ENCODE results near the gene CDKN2A. TPM values are rescaled to one million over a fixed set of nuclear protein-coding genes. Genes with fewer than 3 reads are reported as not detected.
A peak's percentile ranks its signal among the peaks of the same experiment; 100 is the strongest.

CDKN2A gene
- total and polyA plus RNA-seq, 8 donors: 0.73 to 47.3 (median 2.5) TPM; not detected in 4

DNA sequence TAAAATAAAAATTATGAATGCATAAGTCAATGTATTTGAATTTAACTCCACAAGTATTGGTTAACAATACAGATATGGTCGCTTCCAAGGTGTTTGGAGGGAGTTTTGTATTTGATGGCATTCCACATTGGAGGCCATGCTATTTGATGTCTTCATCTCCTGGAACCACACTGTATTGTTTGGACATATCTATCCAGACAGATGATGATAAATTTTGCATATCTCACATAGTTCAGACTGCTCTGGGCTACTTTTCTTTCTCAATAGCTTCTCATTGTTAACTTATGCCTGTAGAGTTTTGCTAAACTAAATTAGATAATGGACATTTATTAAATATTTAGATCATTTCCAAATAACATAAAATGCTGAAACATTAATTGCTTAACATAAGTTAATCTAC, 58.0 kb downstream of the CDKN2A start:
- TF ChIP-seq POLR2A (IDR thresholded peaks at IDR 0.05) (no peak), POLR2AphosphoS5 (IDR thresholded peaks at IDR 0.05) (no peak), EP300 (IDR thresholded peaks at IDR 0.05) (no peak)
- TF ChIP-seq, protein P1, sequence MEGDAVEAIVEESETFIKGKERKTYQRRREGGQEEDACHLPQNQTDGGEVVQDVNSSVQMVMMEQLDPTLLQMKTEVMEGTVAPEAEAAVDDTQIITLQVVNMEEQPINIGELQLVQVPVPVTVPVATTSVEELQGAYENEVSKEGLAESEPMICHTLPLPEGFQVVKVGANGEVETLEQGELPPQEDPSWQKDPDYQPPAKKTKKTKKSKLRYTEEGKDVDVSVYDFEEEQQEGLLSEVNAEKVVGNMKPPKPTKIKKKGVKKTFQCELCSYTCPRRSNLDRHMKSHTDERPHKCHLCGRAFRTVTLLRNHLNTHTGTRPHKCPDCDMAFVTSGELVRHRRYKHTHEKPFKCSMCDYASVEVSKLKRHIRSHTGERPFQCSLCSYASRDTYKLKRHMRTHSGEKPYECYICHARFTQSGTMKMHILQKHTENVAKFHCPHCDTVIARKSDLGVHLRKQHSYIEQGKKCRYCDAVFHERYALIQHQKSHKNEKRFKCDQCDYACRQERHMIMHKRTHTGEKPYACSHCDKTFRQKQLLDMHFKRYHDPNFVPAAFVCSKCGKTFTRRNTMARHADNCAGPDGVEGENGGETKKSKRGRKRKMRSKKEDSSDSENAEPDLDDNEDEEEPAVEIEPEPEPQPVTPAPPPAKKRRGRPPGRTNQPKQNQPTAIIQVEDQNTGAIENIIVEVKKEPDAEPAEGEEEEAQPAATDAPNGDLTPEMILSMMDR (IDR thresholded peaks at IDR 0.05): no peak
- 89 to 96% (median 96%) methylated on average over 1 of the region's 1 CpG for WGBS, 5 donors
- no peak overlapping the region for H3K4me3 ChIP-seq
- H3K27me3 ChIP-seq: no peaks in the 10 kb centered on the region
- no peaks in the 10 kb centered on the region for H3K9me3 ChIP-seq
- DNase-seq: no peak
- H3K4me1 ChIP-seq: no peaks in the 10 kb centered on the region
- peaks cover 0 to 7% (median 2%) of the 10 kb centered on the region in 4 donors for H3K36me3 ChIP-seq
- intact Hi-C loops (cut with DNase I; ENCODE audit: low total_unique reads): no loop called here
- H3K27ac ChIP-seq: no peak overlapping the region

DNA sequence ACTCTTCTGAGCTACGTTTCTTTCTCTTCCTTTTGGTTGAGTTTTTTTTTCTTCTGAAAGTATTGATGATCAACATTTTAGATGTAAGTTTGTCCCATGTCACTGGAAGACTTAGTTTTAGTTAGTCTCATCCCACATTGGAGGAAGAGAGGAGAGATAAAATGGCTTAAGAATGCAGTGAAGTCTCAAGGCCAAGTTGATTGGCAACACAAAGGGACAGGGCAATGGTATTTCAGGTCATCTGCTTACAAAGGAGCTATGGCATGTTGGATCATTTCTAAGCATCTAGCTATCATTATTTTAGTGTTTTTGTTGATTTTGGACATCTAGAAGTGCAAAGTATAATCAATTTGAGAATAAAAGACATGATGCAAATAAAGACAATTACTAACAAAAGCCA, 58.6 kb downstream of the CDKN2A start:
- WGBS, 5 donors: 75 to 88% (median 81%) methylated on average over 1 of the region's 1 CpG

DNA sequence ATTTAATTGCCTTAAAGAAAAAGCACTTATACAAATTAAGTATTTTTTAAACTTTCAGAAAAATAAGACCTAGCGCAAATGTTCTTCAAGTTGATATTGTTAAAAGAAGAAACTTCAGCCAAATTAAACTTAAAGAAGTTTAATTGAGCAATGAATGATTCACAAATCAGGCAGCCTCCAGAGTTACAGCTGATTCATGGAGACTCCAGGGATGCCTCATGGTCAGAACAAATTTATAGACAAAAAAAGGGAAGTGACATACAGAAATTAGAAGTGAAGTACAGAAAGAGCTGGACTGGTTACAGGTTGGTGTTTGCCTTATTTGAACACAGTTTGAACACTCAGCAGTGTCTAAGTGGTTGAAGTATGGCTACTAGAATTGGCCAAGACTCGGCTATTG, 60.3 kb downstream of the CDKN2A start:
- 85 to 98% (median 94%) methylated on average over 2 of the region's 2 CpGs for WGBS, 5 donors
- Histone ChIP-seq H3K4me3 (no peak overlapping the region), H3K9me3 (no peaks in the 10 kb centered on the region), H3K27me3 (no peaks in the 10 kb centered on the region), H3K4me1 (no peaks in the 10 kb centered on the region), H3K36me3 (peaks cover 0 to 13% (median 6%) of the 10 kb centered on the region in 4 donors), H3K27ac (no peak overlapping the region)
- intact Hi-C loops (cut with DNase I; ENCODE audit: low total_unique reads): no loop called here
- TF ChIP-seq, protein P1 (IDR thresholded peaks at IDR 0.05): no peak
- no peak for TF ChIP-seq POLR2A (IDR thresholded peaks at IDR 0.05)
- no peak for TF ChIP-seq EP300 (IDR thresholded peaks at IDR 0.05)
- no peak for TF ChIP-seq POLR2AphosphoS5 (IDR thresholded peaks at IDR 0.05)
- DNase-seq: no peak

More for the DNA sequence above, 58.6 kb downstream of the CDKN2A start:
- TF ChIP-seq EP300 (IDR thresholded peaks at IDR 0.05) (no peak), POLR2AphosphoS5 (IDR thresholded peaks at IDR 0.05) (no peak), POLR2A (IDR thresholded peaks at IDR 0.05) (no peak)
- TF ChIP-seq, protein P1 (IDR thresholded peaks at IDR 0.05): no peak
- H3K36me3 ChIP-seq: peaks cover 0 to 12% (median 6%) of the 10 kb centered on the region in 4 donors
- no peak overlapping the region for H3K27ac ChIP-seq
- no peak overlapping the region for H3K4me3 ChIP-seq
- intact Hi-C loops (cut with DNase I; ENCODE audit: low total_unique reads): no loop called here
- no peaks in the 10 kb centered on the region for H3K4me1 ChIP-seq
- DNase-seq: no peak
- H3K27me3 ChIP-seq: no peaks in the 10 kb centered on the region
- H3K9me3 ChIP-seq: no peaks in the 10 kb centered on the region

DNA sequence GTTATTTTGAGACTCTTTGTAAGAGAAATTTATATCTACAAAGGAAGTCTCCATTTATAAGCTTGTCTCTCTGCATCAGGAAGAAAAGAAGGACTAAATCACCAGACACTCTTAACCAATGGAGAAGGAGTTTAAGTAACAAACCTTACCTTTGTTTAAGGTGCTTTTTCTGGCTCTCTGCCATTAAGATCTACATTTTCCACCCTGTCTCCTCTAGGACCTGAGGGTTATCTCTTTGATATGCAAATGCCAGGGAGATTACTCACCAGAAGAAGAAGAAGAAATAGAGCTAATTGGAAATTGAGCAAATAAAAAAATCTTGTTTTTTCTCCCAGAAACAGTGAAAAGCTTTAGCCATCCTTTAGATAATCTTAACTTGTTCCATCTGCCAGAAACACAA, 60.9 kb downstream of the CDKN2A start:
- no peaks in the 10 kb centered on the region for H3K27me3 ChIP-seq
- TF ChIP-seq EP300 (IDR thresholded peaks at IDR 0.05) (no peak), POLR2AphosphoS5 (IDR thresholded peaks at IDR 0.05) (no peak), POLR2A (IDR thresholded peaks at IDR 0.05) (no peak)
- TF ChIP-seq, protein P1 (IDR thresholded peaks at IDR 0.05): no peak
- no peak overlapping the region for H3K27ac ChIP-seq
- no peaks in the 10 kb centered on the region for H3K9me3 ChIP-seq
- intact Hi-C loops (cut with DNase I; ENCODE audit: low total_unique reads): no loop called here
- H3K36me3 ChIP-seq: peaks cover 0 to 13% (median 6%) of the 10 kb centered on the region in 4 donors
- no peak overlapping the region for H3K4me3 ChIP-seq
- H3K4me1 ChIP-seq: no peaks in the 10 kb centered on the region
- peak in 1 of 2 donors; percentile 9 for DNase-seq
